Activated CD8-positive, alpha-beta T cell treated with anti-CD3 and anti-CD28 coated beads, Interleukin-2, amount 10 ng/mL, durations not matched to agents 7 days and 5 days (primary cell): ENCODE results near the gene SCP2. TPM values are rescaled to one million over a fixed set of nuclear protein-coding genes. Genes with fewer than 3 reads are reported as not detected.

Source experiments
- ATAC-seq: fragments of 150-1000 bp; cut with Tn5 transposase; one replicate; pipeline ENCODE4 v1.10.0; 2021; ENCODE audit warnings: moderate library complexity
- CTCF ChIA-PET: fragments of 350-600 bp; sonication (Branson Sonifier 250); formaldehyde crosslinking; loops from one replicate; lab custom pipeline; 2021; ENCODE audit warnings: antibody characterized with exemption; lab: Charles Lee
- POLR2A ChIA-PET: fragments of 350-600 bp; sonication (Branson Sonifier 250); formaldehyde crosslinking; loops from one replicate; lab custom pipeline; 2021; ENCODE audit warnings: antibody characterized with exemption; lab: Charles Lee
- DNase-seq: peaks from one replicate; pipeline ENCODE4 v3.0.0-alpha.2; 2020
- H3K27ac Mint-ChIP-seq: one replicate; pipeline ENCODE4 v1.8.0; 2021; ENCODE audit warnings: mild to moderate bottlenecking, mixed read lengths
- H3K27me3 Mint-ChIP-seq: one replicate; pipeline ENCODE4 v1.8.0; 2021; ENCODE audit warnings: low read depth, mixed read lengths
- H3K36me3 Mint-ChIP-seq: one replicate; pipeline ENCODE4 v1.8.0; 2021; ENCODE audit warnings: low read depth, mixed read lengths
- H3K4me1 Mint-ChIP-seq: one replicate; pipeline ENCODE4 v1.8.0; 2021; ENCODE audit warnings: low read depth, mixed read lengths
- H3K4me3 Mint-ChIP-seq: one replicate; pipeline ENCODE4 v1.8.0; 2021; ENCODE audit warnings: mild to moderate bottlenecking, mixed read lengths
- H3K9me3 Mint-ChIP-seq: one replicate; pipeline ENCODE4 v1.8.0; 2022; ENCODE audit warnings: mixed read lengths; ENCODE audit not compliant: insufficient read depth
- microRNA-seq: library from miRNA; unstranded; fragments of <30 nt; microRNA quantifications from one replicate; pipeline ENCODE4 v1.2.0, GENCODE V29; 2022
- total RNA-seq, 2 experiments: library from RNA; stranded (reverse); gene quantifications; one replicate each; pipeline ENCODE4 v1.2.3, GENCODE V29; 2021

SCP2 gene
- total RNA-seq, 2 experiments from 2014 or later = 87.2 to 95.9 TPM

GRCh38 chr1:53090227-53091147 lies 163.4 kb downstream of the SCP2 start:
- Mint-ChIP-seq H3K27me3 (no peaks in the 10 kb centered on the region), H3K4me1 (no peaks in the 10 kb centered on the region), H3K36me3 (no peaks in the 10 kb centered on the region), H3K9me3 (no peaks in the 10 kb centered on the region), H3K4me3 (no peak overlapping the region), H3K27ac (no peak overlapping the region)
- DNase-seq (no peak), ATAC-seq (no peak)
- ChIA-PET CTCF (interaction anchor here (0.6 kb wide), 1 partner anchor 215 kb away, joined by 3 read pairs; no protein-coding TSS in a partner anchor), POLR2A (no interaction called here)

- CTCF ChIA-PET = no interaction called here
- Mint-ChIP-seq H3K4me3 (no peak overlapping the region), H3K9me3 (no peaks in the 10 kb centered on the region), H3K36me3 (no peaks in the 10 kb centered on the region), H3K4me1 (no peaks in the 10 kb centered on the region), H3K27me3 (no peaks in the 10 kb centered on the region), H3K27ac (no peak overlapping the region)
- ATAC-seq (no peak), DNase-seq (no peak)
- POLR2A ChIA-PET = no interaction called here
Observed at GRCh38 chr1:53091841-53092645, 165.0 kb downstream of the SCP2 start.

GRCh38 chr1:53092659-53093450 lies 165.8 kb downstream of the SCP2 start:
- H3K27ac Mint-ChIP-seq = no peak overlapping the region

GRCh38 chr1:53093451-53093754 lies 166.3 kb downstream of the SCP2 start:
- H3K36me3 Mint-ChIP-seq = no peaks in the 10 kb centered on the region
- H3K27me3 Mint-ChIP-seq = no peaks in the 10 kb centered on the region
- no peaks in the 10 kb centered on the region for H3K9me3 Mint-ChIP-seq
- no peak overlapping the region for H3K4me3 Mint-ChIP-seq
- no peaks in the 10 kb centered on the region for H3K4me1 Mint-ChIP-seq
- CTCF ChIA-PET = no interaction called here
- no peak overlapping the region for H3K27ac Mint-ChIP-seq
- POLR2A ChIA-PET = no interaction called here
- no peak for DNase-seq
- ATAC-seq = no peak

More at GRCh38 chr1:53092659-53093450, 165.8 kb downstream of the SCP2 start:
- ChIA-PET POLR2A (no interaction called here), CTCF (no interaction called here)
- Mint-ChIP-seq H3K4me3 (no peak overlapping the region), H3K9me3 (no peaks in the 10 kb centered on the region), H3K36me3 (no peaks in the 10 kb centered on the region), H3K27me3 (no peaks in the 10 kb centered on the region), H3K4me1 (no peaks in the 10 kb centered on the region)
- no peak for DNase-seq
- no peak for ATAC-seq

- DNase-seq = no peak
- CTCF ChIA-PET = no interaction called here
- no peak for ATAC-seq
- Mint-ChIP-seq H3K9me3 (no peaks in the 10 kb centered on the region), H3K4me1 (no peaks in the 10 kb centered on the region), H3K27ac (no peak overlapping the region), H3K27me3 (no peaks in the 10 kb centered on the region), H3K36me3 (no peaks in the 10 kb centered on the region), H3K4me3 (no peak overlapping the region)
- POLR2A ChIA-PET = no interaction called here
Observed at GRCh38 chr1:53093778-53094532, 166.9 kb downstream of the SCP2 start.

- ChIA-PET CTCF (no interaction called here), POLR2A (no interaction called here)
- no peaks in the 10 kb centered on the region for H3K4me1 Mint-ChIP-seq
- no peak for ATAC-seq
- H3K9me3 Mint-ChIP-seq = no peaks in the 10 kb centered on the region
- H3K27me3 Mint-ChIP-seq = no peaks in the 10 kb centered on the region
- no peaks in the 10 kb centered on the region for H3K36me3 Mint-ChIP-seq
- no peak overlapping the region for H3K27ac Mint-ChIP-seq
- no peak overlapping the region for H3K4me3 Mint-ChIP-seq
- DNase-seq = no peak
Observed at GRCh38 chr1:53094533-53094919, 167.4 kb downstream of the SCP2 start.

Small RNA genes lying within 50 kb of the gene (microRNA-seq; reads per million reads assigned to microRNA genes)
- not detected for gene MIR1273F
- not detected for gene MIR1273G
- gene MIR5095 = not detected

Other genes with a start within 250 kb of the SCP2 start
- 10 to 100 TPM; 16.5 to 17.0 TPM for gene COA7, start 228.9 kb upstream of the SCP2 start, total RNA-seq
- 1 to 10 TPM; 6.8 to 7.5 TPM for gene ZYG11B, start 200.8 kb upstream of the SCP2 start, total RNA-seq
- under 1 TPM; 0.13 to 0.16 TPM for gene ZYG11A, start 84.5 kb upstream of the SCP2 start, total RNA-seq
- 10 to 100 TPM; 30.0 to 35.3 TPM for gene ECHDC2, start 5.5 kb upstream of the SCP2 start, total RNA-seq
- not detected for gene PODN, start 134.9 kb downstream of the SCP2 start, total RNA-seq
- gene SLC1A7, start 215.4 kb downstream of the SCP2 start, total RNA-seq = not detected